Esophagus squamous epithelium (tissue), 4 donors: ENCODE measurements around the gene MAPKAP1.

Experiments
- CTCF ChIP-seq, 6 experiments: fragments of 450-650 bp in 4 of 6; fragments of 200-600 bp in 2 of 6; sonication (generic) in 2 of 6; IDR thresholded peaks; one replicate each; pipeline ENCODE4 v1.5.1; 2016 to 2019; ENCODE audit warnings: antibody characterized with exemption in 6 of 6, mild to moderate bottlenecking in 4 of 6, moderate library complexity in 4 of 6
- POLR2A ChIP-seq, 4 donors: fragments of 450-650 bp; IDR thresholded peaks; one replicate each; pipeline ENCODE4 v1.6.1; 2017; ENCODE audit warnings: antibody characterized with exemption in 4 of 4, mild to moderate bottlenecking in 4 of 4, moderate library complexity in 3 of 4

- TF ChIP-seq CTCF (IDR thresholded peaks at IDR 0.05) = no peak
- no peak for TF ChIP-seq POLR2A (IDR thresholded peaks at IDR 0.05)
These were observed 152.3 kb downstream of the MAPKAP1 start for GRCh38 chr9:125554726-125555125.
